ENCODE measurements around the gene P4HB. TPM values are rescaled to one million over a fixed set of nuclear protein-coding genes. Genes with fewer than 3 reads are reported as not detected.

Gene P4HB
- total and polyA plus RNA-seq, 2 experiments from 2014 or later: 206 to 620 TPM

GRCh38 chr17:81813371-81813684, 47.0 kb downstream of the P4HB start:
- Histone ChIP-seq H3K4me1 (ENCODE audit: insufficient read depth) (no peaks in the 10 kb centered on the region; the same call in 1 of the 2 replicates), H4K20me1 (replicated peaks; ENCODE audit: insufficient read depth) (no peaks in the 10 kb centered on the region), H3K4me2 (no peak overlapping the region), H3K79me2 (replicated peaks; ENCODE audit: insufficient read depth) (no peaks in the 10 kb centered on the region), H3K9me2 (ENCODE audit: insufficient read depth) (no peaks in the 10 kb centered on the region), H3K4me3 (no peak overlapping the region), H3K36me3 (ENCODE audit: insufficient read depth) (no peaks in the 10 kb centered on the region), H2AFZ (no peak overlapping the region), H3K27me3 (ENCODE audit: insufficient read depth) (no peaks in the 10 kb centered on the region), H3F3A (replicated peaks; ENCODE audit: low read depth) (peaks cover 3% of the 10 kb centered on the region; the same call in 1 of the 2 replicates), H3K27ac (ENCODE audit: low read depth) (no peak overlapping the region)
- DNase-seq (ENCODE audit: low spot score) (no peak), ATAC-seq (no peak)
- Mint-ChIP-seq H3K27ac (no peak overlapping the region), H3K4me1 (no peaks in the 10 kb centered on the region; the same call in 1 of the 3 replicates), H3K9me3 (peaks cover 4% of the 10 kb centered on the region), H3K27me3 (ENCODE audit: insufficient read depth, low read depth, poor library complexity) (peaks cover 11% of the 10 kb centered on the region), H3K4me3 (no peak overlapping the region), H3K36me3 (ENCODE audit: low read depth) (no peaks in the 10 kb centered on the region; the same call in 2 of the 3 replicates)
- TF ChIP-seq POLR2AphosphoS5 (IDR thresholded peaks at IDR 0.05; ENCODE audit: low read depth): no peak
- TF ChIP-seq JUNB (IDR thresholded peaks at IDR 0.05; ENCODE audit: unreplicated experiment): no peak
- no peak for TF ChIP-seq ZNF114 (CRISPR knock-in tag; IDR thresholded peaks at IDR 0.05)
- TF ChIP-seq CTCF (conservative IDR thresholded peaks at IDR 0.05; ENCODE audit: low read depth in 2 of 2): no peak
- no peak for TF ChIP-seq EZH2phosphoT487 (IDR thresholded peaks at IDR 0.05; ENCODE audit: unreplicated experiment)

- Mint-ChIP-seq H3K9me3 (peaks cover 4% of the 10 kb centered on the region), H3K27me3 (ENCODE audit: insufficient read depth, low read depth, poor library complexity) (peaks cover 14% of the 10 kb centered on the region), H3K36me3 (ENCODE audit: low read depth) (no peaks in the 10 kb centered on the region; the same call in 2 of the 3 replicates), H3K4me3 (no peak overlapping the region), H3K4me1 (no peaks in the 10 kb centered on the region; the same call in 1 of the 3 replicates), H3K27ac (no peak overlapping the region)
- Histone ChIP-seq H3K4me1 (ENCODE audit: insufficient read depth) (no peaks in the 10 kb centered on the region; the same call in 1 of the 2 replicates), H2AFZ (no peak overlapping the region), H3K27me3 (ENCODE audit: insufficient read depth) (no peaks in the 10 kb centered on the region), H3K9me2 (ENCODE audit: insufficient read depth) (no peaks in the 10 kb centered on the region), H3K27ac (ENCODE audit: low read depth) (no peak overlapping the region), H3K4me3 (no peak overlapping the region), H3K36me3 (ENCODE audit: insufficient read depth) (no peaks in the 10 kb centered on the region), H3K4me2 (no peak overlapping the region), H3K79me2 (replicated peaks; ENCODE audit: insufficient read depth) (no peaks in the 10 kb centered on the region), H3F3A (replicated peaks; ENCODE audit: low read depth) (peaks cover under 1% of the 10 kb centered on the region; the same call in 1 of the 2 replicates), H4K20me1 (replicated peaks; ENCODE audit: insufficient read depth) (no peaks in the 10 kb centered on the region)
- ATAC-seq (no peak), DNase-seq (ENCODE audit: low spot score) (no peak)
- no peak for TF ChIP-seq ETS1 (IDR thresholded peaks at IDR 0.05)
- TF ChIP-seq NANOG (IDR thresholded peaks at IDR 0.05; ENCODE audit: borderline replicate concordance): no peak
- TF ChIP-seq ZNF114 (CRISPR knock-in tag; IDR thresholded peaks at IDR 0.05): no peak
- TF ChIP-seq EZH2 (IDR thresholded peaks at IDR 0.05; ENCODE audit: low read depth, unreplicated experiment): no peak
- TF ChIP-seq REST (IDR thresholded peaks at IDR 0.05; ENCODE audit: unreplicated experiment): no peak
- no peak for TF ChIP-seq JUNB (IDR thresholded peaks at IDR 0.05; ENCODE audit: unreplicated experiment)
- TF ChIP-seq EZH2phosphoT487 (IDR thresholded peaks at IDR 0.05; ENCODE audit: unreplicated experiment): no peak
- no peak for TF ChIP-seq ZNF331 (CRISPR knock-in tag; IDR thresholded peaks at IDR 0.05; ENCODE audit: low read depth)
- no peak for TF ChIP-seq STAT1 (IDR thresholded peaks at IDR 0.05; ENCODE audit: unreplicated experiment)
These were observed 47.6 kb downstream of the P4HB start for GRCh38 chr17:81812571-81813370.

Data from GM23338 (cell line).